HG03066 (cell line): ENCODE data around the gene LRRC34.

Source experiments
- ATAC-seq: cut with Tn5 transposase; IDR thresholded peaks from one replicate; pipeline ENCODE4 v1.9.1; 2021; ENCODE audit warnings: low read depth; ENCODE audit not compliant: unreplicated experiment

LRRC34 gene

DNA sequence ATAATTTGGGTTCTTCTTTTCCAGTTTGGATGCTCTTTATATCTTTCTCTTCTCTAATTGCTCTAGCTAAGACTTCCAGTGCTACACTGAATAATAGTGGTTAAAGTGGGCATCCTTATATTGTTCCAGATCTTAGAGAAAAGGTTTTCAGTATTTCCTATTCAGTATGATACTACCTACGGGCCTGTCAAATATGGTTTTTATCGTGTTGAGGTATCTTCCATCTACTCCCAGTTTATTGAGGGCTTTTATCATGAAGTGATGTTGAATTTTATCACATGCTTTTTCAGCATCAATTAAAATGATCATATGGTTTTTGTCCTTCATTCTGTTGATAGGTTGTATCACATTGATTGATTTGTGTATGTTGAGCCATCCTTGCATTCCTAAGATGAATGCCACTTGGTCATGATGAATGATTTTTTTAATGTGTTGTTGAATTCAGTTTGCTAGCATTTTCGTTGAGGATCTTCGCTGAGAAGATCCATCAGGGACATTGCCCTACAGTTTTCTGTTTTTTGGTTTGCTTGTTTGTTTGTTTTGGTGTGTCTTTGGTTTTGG, 3.0 kb upstream of the LRRC34 start:
- ATAC-seq: no peak

- ATAC-seq: peak; percentile 77
Observed at GRCh38 chr3:169813757-169814517, 1.2 kb upstream of the LRRC34 start.

DNA sequence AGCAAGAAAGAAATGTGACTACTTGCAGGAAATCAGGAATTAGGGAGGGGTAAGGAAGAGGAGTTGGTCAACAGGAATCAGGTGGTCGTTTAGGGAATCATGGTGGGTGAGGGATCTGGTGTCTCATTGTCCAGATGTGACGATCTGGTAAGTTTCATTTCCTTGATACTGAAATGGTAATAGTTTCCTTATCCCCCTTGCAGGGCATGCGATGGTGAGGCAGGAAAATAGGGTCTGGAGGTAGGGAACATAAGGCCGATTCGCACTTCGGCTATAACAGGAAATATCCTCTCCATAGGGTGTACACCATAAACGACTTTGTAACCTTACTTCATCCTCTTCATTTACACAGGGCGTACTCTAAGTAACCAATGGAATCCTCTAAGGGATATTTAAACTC, 574 bp upstream of the LRRC34 start:
- no peak for ATAC-seq

DNA sequence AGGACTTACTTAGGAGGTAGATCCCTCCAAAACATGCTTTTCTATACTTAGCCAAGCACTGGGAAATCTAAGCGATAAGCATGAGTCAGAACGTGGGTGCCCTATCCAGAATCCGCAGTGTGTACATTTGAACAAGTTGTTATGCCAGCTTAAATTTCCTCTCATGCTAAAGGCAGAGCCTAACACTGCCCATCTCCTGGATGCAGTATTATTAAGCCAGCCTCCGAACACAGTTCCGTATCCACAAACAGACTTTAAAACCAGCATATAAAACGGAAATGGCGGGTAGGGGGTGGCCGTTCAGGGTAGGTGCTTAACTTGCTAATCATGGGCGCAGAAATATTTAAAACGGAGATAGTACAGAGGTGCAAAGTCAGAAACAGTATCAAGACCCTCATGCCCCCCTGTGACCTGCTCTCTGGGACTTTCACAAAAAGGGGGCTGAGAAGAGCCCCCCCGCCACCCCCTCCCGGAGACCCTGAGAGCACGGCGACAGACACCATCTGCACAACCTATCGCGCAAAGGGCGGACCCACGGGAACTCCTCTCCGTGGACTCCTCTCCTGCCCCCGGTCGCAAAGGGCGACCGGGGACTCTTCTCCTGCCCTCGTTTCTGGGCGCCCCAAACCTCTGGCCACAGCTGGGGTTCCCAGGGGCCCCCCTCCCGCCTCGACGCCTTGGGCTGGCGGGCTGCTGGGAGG, 923 bp downstream of the LRRC34 start:
- peak; percentile 4 for ATAC-seq

- no peak for ATAC-seq
Observed at GRCh38 chr3:169809230-169809795, 3.4 kb downstream of the LRRC34 start.

DNA sequence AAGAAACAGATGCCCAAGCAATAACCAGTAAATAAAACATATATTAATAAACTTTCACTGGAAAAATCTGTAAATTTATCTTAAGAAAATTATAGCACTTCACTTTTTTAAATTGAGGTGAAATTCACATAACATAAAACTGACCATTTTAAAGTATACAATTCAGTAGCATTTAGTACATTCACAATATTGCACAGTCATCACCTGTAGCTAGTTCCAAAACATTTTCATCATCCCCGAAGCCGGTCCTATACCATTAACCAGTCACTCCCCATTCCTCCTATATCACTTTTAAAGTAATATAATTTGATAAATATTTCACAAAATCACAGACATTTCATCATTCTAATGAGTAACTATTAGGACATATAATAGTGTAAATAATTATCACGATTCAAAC, 8.0 kb downstream of the LRRC34 start:
- no peak for ATAC-seq

- no peak for ATAC-seq
Observed at GRCh38 chr3:169792359-169792758, 20.3 kb downstream of the LRRC34 start.

GRCh38 chr3:169790687-169791429, 21.8 kb downstream of the LRRC34 start:
- ATAC-seq: no peak

GRCh38 chr3:169790219-169790618, 22.5 kb downstream of the LRRC34 start:
- no peak for ATAC-seq

DNA sequence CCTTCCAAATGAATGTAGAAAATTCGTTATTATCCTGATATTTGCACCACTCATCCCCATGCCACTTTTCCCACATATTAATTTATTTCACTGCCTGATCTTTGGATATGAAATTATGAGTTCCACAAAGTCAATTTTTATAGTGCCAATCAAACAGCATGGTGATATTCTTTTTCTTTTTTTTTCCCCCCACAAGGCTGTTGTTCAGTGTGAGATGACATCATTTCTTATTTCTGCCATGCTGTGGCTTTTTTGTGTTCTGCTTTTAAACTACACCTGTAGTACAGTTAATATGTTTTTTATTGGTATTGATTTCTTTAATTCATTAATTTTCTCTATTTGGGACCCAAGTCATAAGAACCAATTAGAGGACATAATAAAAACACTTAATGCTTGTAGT, 24.9 kb downstream of the LRRC34 start:
- ATAC-seq: no peak

- ATAC-seq: no peak
Observed at GRCh38 chr3:169787120-169787519, 25.6 kb downstream of the LRRC34 start.

DNA sequence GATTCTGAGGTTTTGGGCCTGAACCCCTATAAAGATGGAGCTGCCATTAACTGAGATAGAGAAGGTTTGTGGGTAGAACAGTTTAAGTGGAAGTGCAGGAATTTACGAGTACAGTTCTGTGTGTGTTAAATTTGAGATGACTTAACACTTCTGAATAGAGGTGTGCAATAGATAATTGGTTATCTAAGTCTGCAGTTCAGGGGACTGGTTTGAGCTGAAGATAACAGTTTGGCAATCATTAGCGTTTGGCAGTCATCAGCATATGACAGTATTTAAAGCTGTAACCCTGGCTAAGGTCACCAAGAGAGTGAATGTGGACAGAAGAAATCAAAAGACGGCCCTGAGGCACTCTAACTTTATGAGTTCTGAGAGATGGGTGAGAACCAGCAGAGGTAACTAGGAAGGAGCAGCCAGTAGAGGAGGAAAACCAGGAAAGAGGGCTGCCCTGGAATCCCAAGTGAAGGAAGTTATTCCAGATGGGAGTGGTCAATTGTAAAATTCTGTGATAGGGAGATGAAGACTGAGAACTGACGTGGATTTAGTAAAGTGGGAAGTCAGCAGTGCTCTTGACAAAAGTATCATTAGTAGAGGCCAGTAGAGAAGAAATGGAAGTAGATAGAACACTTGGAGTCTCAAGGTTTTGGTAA, 31.4 kb downstream of the LRRC34 start:
- ATAC-seq: no peak

DNA sequence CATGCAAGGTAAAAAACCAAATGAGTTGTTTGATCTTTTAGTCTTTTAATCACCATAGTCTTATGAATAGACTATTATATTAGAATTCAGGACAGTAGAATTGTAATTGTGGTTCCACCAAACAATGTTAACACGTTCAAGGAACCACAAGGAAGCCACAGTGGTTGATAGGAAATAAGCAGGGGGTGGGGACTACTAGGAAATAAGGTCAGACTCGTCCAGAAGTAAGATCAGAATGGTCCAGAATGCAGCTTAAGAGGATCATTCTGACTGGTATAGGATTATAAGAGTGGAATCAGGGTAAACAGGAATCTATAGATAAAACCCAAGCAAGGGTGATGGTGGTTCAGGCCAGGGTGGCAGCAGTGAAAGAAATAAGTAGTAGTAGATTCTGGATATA, 32.0 kb downstream of the LRRC34 start:
- ATAC-seq: no peak

DNA sequence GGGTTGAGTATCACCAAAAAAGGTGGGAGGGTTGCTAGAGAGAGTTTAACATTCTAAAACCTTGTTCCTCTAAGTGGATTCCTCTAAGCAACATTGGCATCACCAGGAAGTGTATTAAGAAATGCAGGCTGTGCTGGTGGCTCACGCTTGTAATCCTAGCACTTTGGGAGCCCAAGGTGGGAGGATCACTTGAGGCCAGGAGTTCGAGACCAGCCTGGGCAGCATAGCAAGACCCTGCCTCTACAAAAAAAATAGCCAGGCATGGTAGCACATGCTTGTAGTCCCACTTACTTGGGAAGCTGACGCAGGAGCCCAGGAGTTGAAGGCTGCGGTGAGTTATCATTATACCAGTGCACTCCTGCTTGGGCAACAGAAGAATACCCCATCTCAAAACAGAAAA, 34.9 kb downstream of the LRRC34 start:
- ATAC-seq: no peak

DNA sequence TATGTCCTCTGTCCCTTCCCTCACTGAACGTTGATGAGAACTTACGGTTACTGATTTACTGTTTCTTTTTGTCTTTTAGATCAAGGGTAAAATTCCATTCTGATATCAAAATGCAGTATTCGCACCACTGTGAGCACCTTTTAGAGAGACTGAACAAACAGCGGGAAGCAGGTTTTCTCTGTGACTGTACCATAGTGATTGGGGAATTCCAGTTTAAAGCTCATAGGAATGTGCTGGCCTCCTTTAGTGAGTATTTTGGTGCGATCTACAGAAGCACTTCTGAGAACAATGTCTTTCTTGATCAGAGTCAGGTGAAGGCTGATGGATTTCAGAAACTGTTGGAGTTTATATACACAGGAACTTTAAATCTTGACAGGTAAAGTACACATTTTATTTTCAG, 38.5 kb downstream of the LRRC34 start:
- no peak for ATAC-seq

DNA sequence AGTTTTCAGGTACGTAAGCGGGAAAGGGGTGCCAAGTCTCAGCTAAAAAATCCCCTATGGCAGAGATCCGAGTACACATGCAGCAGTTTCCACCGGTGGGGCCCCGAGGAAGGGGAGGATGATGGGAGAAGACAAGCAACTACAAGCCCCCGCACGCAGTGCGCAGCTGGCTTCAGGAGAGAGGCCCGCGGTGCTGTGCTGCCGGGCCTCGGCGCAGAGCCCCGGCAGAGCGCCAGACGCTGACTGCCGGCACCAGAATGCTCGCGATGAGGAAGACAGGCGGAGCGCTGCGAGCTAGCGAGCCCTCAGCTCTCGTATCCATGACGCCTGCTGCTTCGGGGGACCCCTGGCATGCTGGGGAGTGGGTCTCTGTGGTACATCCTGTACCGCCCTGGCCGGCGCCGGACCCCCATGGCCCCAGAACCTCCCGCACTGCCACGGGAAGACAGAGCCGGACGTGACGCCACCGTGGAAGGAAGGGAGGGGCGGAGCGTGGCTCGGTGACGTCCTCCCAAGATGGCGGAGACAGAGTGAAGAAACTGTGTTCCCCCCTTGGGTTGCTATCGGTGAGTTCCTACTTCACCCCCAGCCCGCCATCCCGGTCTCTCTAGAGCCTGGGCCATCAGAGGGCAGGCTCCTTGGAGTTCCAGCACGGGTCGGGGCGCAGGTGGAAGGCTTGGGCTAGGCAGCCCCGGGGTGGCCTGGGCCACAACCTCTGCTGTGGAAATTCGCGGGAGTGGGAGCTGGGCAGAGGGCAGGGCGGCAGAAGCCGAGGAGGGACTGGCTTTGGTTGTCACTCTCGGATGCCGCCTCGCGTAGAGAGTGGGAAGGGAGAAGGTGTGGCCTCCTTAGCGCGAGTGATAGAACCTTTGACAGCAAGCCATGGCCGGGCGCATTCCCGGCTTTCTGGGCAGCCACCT, 39.5 kb downstream of the LRRC34 start, which contains the start of gene MYNN:
TSS of gene MYNN (plus strand) at position 500 of the 920 bp plus-strand sequence. CDS start 900 bp downstream, outside the sequence.
- ATAC-seq: peak; percentile 81

GRCh38 chr3:169772305-169772896, 40.3 kb downstream of the LRRC34 start:
- ATAC-seq: peak; percentile 15

DNA sequence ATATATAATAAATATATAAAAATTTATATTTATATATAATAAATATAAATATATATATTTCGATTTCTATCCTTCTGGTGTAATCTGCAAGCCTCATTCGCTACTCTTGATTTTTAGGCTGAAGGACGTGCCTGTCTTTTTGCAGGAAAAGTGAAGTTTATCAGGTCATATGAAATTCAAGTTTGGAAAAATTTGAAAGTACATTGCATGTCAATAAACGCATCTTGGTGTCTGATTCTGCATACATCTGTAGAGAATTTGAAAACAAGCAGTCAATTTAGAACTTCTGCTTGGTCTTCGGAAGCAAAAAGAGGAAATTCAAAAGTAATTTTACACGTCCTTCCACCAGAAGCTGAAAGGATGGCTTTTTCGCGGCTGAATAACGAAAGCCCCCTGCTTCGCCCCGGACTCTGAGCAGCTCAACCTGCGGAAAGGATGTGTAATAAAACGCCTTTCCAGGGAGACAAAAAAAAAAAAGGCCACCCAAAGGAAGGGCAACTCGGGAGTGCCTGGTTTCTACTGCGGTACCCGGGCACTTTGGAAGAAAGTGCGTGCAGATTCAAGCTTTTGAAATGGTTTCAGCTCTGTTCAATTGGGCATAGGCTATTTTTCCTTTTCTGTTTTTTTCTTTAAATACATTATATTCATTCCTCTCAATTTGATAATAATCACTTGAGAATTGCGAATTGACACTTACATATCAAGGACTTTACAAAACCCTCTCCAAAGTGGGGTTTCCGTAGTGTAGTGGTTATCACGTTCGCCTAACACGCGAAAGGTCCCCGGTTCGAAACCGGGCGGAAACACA, 41.0 kb downstream of the LRRC34 start:
- no peak for ATAC-seq
